Forelimb muscle (tissue), 1 donor: ENCODE data around the gene RAPGEF4. TPM values are rescaled to one million over a fixed set of nuclear protein-coding genes. Genes with fewer than 3 reads are reported as not detected.

Experiments used
- DNase-seq: peaks from one replicate; pipeline ENCODE4 v3.0.0-alpha.2; 2013; ENCODE audit warnings: low read depth
- polyA plus RNA-seq: library from polyadenylated mRNA; unstranded; fragments of 120-200 nt; gene quantifications from one replicate; pipeline ENCODE4 v1.2.1, GENCODE V29; 2013; ENCODE audit not compliant: insufficient read length

Gene RAPGEF4
- polyA plus RNA-seq, result 2.4 TPM

DNA sequence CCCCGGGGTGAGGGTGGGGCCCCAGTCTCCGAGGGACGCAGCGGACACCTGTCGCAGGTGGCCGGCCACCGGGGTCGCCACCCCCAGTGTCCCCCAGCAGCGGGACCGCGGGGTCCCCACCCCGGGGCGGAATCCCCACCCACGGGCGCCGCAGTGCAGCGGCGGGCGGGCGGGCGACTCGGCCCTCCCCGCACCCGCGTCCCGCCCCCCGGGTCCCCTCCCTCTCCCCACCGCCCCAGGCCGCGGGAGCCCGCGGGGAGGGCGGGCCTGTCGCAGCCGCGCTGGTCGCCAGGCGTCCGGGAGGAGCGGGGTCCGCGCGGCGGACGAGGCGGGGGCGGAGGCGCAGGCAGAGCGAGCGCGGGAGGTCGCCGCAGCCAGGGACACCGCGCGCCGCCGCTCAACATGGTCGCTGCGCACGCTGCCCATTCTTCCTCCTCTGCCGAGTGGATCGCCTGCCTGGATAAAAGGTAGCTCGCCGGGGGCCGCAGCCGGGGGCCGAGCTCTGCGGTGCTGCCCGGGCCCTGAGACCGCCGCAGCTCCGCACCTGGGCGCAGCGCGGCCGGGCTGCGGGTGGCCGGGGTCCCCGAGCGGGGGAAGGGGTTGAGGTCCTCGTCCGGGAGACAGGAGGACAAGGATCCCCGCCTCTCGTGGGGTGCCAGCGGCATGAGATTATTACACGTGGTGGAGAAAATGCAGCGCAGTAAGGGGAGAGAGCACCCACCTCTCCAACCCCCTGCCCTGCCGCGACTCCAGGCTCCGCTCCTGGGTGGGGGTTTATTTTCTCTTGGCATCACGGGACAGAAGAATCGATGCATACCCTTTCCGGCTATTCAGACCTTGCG lies at the start of gene RAPGEF4:
RAPGEF4 (plus strand) TSS at position 264 of the 842 bp plus-strand sequence; CDS start at position 403, 139 bp downstream.
- DNase-seq, result no peak

DNA sequence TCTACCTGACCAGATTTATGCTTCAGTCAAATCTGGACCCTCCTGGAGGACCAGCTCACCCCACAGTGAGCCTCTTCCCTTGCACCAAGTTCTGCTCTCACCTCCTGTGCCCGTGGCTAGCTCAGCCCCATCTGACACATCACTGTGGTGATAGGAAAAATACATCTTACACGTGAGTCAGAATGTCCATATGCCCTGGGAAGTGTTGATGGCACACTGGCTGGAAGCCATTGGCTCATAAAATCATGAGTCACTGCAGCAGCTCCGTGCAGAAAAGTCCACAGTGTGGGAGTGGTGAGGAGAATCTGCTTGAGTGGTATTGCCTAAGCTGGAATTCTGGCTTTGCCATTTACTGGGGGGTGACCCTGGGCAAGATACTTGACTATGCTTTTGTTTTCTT lies 42.6 kb upstream of the RAPGEF4 start:
- no peak for DNase-seq

- DNase-seq, result no peak
Observed at GRCh38 chr2:172693529-172694455, 41.9 kb upstream of the RAPGEF4 start.

GRCh38 chr2:172697296-172697695 lies 38.3 kb upstream of the RAPGEF4 start:
- no peak for DNase-seq

DNA sequence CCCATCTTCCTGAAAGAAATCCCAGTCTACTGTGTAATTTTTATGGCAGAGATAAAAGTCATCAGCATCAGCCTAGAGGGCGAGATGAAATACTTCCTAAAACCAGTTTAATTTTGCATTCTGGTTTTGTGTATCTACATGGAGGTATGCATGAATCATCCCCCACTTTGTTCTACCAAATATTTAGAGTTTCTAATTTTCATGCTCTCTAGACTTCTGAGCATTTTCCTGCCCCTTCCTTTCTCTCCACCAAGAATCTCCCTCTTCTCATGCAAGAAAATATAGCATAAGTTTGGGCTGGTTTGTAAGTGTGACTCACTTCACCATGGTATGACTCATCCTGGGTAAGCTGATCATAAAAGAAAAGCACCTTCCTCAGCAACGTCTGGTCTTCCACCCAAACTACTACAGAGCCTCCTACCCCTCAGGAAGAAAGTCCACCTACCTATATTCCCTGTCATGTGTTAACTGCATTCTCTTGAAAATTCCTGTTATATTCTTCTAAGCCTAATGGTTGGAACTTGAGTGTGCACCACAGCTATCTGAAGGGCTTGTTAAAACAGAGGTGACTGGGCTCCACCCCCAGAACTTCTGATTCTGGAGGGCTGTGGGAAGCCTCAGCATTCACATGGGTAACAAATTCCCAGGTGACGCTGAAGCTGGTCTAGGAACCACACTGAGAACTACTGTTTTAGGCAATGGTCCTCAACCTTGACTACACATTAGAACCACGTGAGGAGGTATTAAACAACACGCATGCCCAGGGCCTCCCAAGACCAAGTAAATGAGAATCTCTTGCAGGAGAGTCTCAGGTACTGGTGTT lies 37.4 kb upstream of the RAPGEF4 start:
- DNase-seq, result no peak

GRCh38 chr2:172701250-172701649 lies 34.4 kb upstream of the RAPGEF4 start:
- no peak for DNase-seq

- peak; percentile 36 for DNase-seq
Observed at GRCh38 chr2:172702451-172702850, 33.2 kb upstream of the RAPGEF4 start.

GRCh38 chr2:172704072-172704936 lies 31.3 kb upstream of the RAPGEF4 start:
- no peak for DNase-seq

GRCh38 chr2:172705352-172705751 lies 30.3 kb upstream of the RAPGEF4 start:
- DNase-seq, result no peak

- DNase-seq, result no peak
Observed at GRCh38 chr2:172708247-172708646, 27.4 kb upstream of the RAPGEF4 start.

DNA sequence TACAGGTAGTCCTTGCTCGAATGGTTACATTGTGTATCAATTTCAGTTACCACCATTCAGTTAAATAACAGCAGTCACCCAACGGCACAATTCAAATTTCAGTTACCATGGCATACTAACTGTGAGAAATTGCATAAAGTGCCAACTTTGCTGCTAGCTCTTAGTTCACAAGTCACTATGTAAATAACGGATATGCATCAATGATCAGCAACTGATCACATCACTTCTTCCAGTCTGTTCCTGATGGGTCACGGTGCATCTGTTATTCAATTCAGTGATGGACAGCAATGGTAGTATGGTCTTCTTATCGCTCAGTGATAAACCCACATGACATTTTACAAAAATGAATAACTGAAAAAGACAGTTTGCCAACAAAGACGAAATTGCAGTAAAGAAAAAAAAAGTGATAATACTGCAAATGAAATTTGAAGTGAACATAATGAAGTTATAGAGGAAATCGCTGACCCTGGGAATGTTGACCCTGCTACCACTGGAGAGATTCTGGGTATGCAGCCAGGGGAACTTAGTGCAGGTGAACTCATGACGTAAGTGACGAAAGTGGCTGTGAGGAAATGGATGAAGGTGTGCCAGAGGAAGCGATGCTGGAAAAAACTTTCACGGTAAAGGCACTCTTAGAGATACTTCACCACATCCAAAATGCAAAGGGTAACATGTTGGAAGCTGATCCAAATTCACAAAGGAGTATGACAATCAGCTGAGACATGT lies 25.9 kb upstream of the RAPGEF4 start:
- no peak for DNase-seq

GRCh38 chr2:172710584-172711047 lies 25.0 kb upstream of the RAPGEF4 start:
- DNase-seq, result no peak

DNA sequence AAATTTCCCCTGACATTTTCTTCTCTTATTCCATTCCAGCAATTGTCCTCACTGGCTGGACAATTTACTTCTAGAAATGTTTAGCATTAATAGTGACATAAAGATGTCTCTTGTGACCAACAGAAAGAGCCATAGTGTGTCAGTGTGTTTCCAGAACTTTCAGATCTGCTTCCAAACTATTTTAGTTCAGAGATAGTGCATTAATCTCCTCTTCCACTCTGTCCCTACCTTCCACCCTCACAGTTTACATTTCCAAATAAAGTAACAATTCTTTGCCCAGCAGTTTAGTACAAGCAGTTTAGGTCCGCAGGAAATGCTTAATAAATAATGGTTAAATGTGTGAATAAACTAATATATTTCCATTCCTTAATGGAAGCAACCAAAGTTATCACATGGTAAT lies 24.5 kb upstream of the RAPGEF4 start:
- DNase-seq, result no peak

GRCh38 chr2:172712251-172712650 lies 23.4 kb upstream of the RAPGEF4 start:
- no peak for DNase-seq

- no peak for DNase-seq
Observed at GRCh38 chr2:172713365-172713875, 22.2 kb upstream of the RAPGEF4 start.

DNA sequence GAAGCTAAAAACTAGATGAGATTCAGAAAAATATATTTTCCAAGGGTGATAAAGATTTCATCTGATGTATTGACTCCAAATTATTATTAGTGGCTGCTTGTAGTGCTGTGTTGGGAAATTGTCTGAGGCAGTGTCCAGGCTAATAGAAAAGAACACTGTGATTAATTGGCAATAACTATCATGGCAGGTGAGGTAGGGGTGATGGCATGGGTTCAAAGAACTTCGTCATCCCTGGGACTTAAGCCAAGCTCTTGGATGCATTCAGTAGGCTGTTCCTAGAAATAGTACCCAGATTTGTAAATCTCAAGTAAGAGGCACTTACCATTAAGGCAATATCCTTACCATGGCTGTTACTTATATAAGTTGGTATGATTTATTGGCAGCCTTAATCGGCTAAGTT lies 13.2 kb upstream of the RAPGEF4 start:
- no peak for DNase-seq

DNA sequence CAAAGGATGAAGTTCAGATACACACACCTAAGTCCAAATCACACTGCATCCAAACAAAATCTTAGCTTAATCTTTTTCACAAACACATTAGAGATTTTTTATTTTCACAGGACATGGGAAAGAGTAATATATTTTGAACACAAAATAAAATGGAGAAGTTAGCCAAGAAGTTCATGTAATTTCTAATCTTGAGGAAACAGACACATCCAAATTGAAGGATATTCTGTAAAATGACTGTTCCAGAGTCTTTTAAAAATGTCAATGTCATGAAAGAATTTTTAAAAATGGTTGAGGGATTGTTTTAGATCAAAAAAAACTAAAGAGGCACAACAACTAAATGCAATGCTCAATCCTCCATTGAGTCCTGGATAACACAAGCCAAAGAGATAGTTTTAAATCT lies 12.4 kb upstream of the RAPGEF4 start:
- DNase-seq, result no peak

DNA sequence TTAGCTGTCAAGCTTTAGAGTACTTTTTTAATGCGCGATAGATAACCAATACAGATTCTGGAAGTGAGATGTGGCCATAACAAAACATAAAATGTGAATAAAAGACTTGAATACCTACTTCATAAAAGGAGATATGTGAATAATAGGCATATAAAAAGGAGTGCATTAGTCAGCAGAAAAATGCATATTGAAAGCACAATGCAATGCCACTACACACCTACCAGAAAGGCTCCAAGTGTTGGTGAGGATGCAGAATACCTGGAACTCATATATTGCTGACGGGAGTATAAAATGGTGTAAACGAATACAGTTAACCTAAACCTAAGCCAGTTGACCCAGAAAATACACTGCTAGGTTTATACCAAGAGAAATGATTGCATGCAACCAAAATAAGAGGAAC lies 10.9 kb upstream of the RAPGEF4 start:
- DNase-seq, result no peak

DNA sequence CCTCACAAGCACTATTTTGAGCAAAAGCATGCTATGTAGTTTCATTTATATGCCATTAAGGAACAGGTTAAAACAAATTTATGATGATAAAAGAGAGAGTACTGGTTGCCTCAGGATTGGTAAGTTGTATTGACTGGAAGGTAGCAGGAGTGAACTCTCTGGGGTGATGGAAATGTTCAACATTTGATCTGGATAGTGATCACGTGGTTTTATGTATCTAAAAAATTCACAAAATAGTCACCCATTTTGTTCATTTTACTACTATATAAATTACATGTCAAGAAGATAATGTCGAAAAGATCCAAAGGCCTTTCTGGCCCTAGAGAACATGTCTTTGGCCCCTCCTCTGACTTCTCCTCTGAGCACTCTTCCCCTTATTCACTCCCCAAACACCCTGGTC lies 10.4 kb upstream of the RAPGEF4 start:
- no peak for DNase-seq

DNA sequence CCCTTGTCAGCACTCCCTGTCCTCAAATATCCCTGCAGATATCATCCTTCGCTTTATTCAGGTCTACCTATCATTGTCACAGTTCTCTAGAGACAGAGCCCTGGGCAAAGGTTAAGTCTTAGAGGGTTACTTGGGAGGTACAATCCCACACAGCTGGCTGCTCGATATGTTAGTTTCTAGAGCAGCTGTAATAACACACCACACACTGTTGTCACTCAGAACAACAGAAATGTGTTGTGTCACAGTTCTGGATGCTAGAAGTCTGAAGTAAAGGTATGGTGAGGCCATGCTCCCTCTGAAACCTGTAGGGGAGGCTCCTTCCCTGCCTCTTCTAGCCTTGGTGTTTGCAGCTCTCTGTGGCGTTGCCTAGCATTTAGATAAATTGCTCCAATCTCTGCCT lies 9.9 kb upstream of the RAPGEF4 start:
- DNase-seq, result no peak
